B cell (primary cell): Measurements from ENCODE around the gene ZEB2. TPM values are rescaled to one million over a fixed set of nuclear protein-coding genes. Genes with fewer than 3 reads are reported as not detected.

ENCODE experiments used
- ATAC-seq: fragments of 200-7000 bp; cut with Tn5 transposase; one replicate; pipeline ENCODE4 v1.10.0; 2021; ENCODE audit warnings: low read depth, mild to moderate bottlenecking, moderate number of reproducible peaks, moderate library complexity
- CTCF ChIA-PET: fragments of 350-600 bp; sonication (Branson Sonifier 250); formaldehyde crosslinking; loops from one replicate; lab custom pipeline; 2021; ENCODE audit warnings: antibody characterized with exemption, inconsistent platforms; lab: Charles Lee
- POLR2A ChIA-PET: fragments of 350-600 bp; sonication (Branson Sonifier 250); formaldehyde crosslinking; loops from one replicate; lab custom pipeline; 2021; ENCODE audit warnings: antibody characterized with exemption; lab: Charles Lee
- DNase-seq: peaks from one replicate; pipeline ENCODE4 v3.0.0; 2013
- H2AFZ ChIP-seq: 2 replicates; pipeline ENCODE4 v1.6.1; 2012; ENCODE audit warnings: mild to moderate bottlenecking, low read depth, low read length; ENCODE audit not compliant: insufficient read depth, poor library complexity, severe bottlenecking
- H3K27ac ChIP-seq, 2 donors: 1 replicate in 1 of 2; 2 replicates in 1 of 2; pipeline ENCODE4 v1.5.1; 2012 to 2013; ENCODE audit warnings: low read length in 2 of 2, mild to moderate bottlenecking in 2 of 2, moderate library complexity in 1 of 2
- H3K27me3 ChIP-seq, 4 experiments: fragments of 200-600 bp in 1 of 4; sonication (generic) in 1 of 4; replicated peaks in 1 of 4; 1 replicate in 2 of 4; 2 replicates in 2 of 4; pipeline versions ENCODE4 v1.6.1 to v1.7.0; 2013 to 2016; ENCODE audit warnings: low read length in 3 of 4, mild to moderate bottlenecking in 2 of 4, mixed read lengths in 1 of 4, moderate library complexity in 1 of 4; ENCODE audit not compliant: insufficient read depth in 4 of 4, control insufficient read depth in 3 of 4; ENCODE audit errors: control extremely low read depth in 1 of 4
- H3K36me3 ChIP-seq, 2 experiments: replicated peaks in 1 of 2; 1 replicate in 1 of 2; 2 replicates in 1 of 2; pipeline versions ENCODE4 v1.6.1 to v1.7.1; 2013; ENCODE audit warnings: low read length in 1 of 2; ENCODE audit not compliant: insufficient read depth in 2 of 2, control insufficient read depth in 1 of 2; ENCODE audit errors: control extremely low read depth in 1 of 2, extremely low read depth in 1 of 2
- H3K4me1 ChIP-seq, 2 donors: fragments of 200-600 bp in 1 of 2; sonication (generic) in 1 of 2; 1 replicate in 1 of 2; 2 replicates in 1 of 2; pipeline versions ENCODE4 v1.5.1 to v1.6.1; 2013 to 2017; ENCODE audit warnings: low read length in 2 of 2; ENCODE audit not compliant: control insufficient read depth in 2 of 2, insufficient read depth in 2 of 2
- H3K4me2 ChIP-seq: replicated peaks from 2 replicates; pipeline ENCODE3; 2012; ENCODE audit warnings: mild to moderate bottlenecking, low read depth, low read length; ENCODE audit not compliant: poor library complexity, severe bottlenecking
- H3K4me3 ChIP-seq, 5 experiments: fragments of 200-600 bp in 1 of 5; sonication (generic) in 1 of 5; 1 replicate in 3 of 5; 2 replicates in 2 of 5; pipeline versions ENCODE4 v1.5.1 to v1.7.0; 2011 to 2016; ENCODE audit warnings: low read length in 4 of 5, mild to moderate bottlenecking in 4 of 5, low read depth in 2 of 5, control low read depth in 1 of 5, moderate library complexity in 1 of 5; ENCODE audit not compliant: insufficient read depth in 1 of 5; ENCODE audit errors: control extremely low read depth in 1 of 5, extremely low read depth in 1 of 5
- H3K79me2 ChIP-seq: fragments of 200-600 bp; sonication (generic); one replicate; pipeline ENCODE4 v1.6.0; 2016; ENCODE audit warnings: low read length; ENCODE audit not compliant: control insufficient read depth, insufficient read depth
- H3K9ac ChIP-seq: fragments of 200-600 bp; sonication (generic); 2 replicates; pipeline ENCODE4 v1.6.1; 2017; ENCODE audit warnings: mild to moderate bottlenecking, low read length, moderate library complexity
- H3K9me3 ChIP-seq, 3 donors: one replicate each; pipeline versions ENCODE4 v1.6.1 to v1.7.1; 2013; ENCODE audit warnings: low read length in 2 of 3; ENCODE audit not compliant: control insufficient read depth in 2 of 3, insufficient read depth in 1 of 3; ENCODE audit errors: control extremely low read depth in 1 of 3
- H4K20me1 ChIP-seq: 2 replicates; pipeline ENCODE4 v1.6.0; 2012; ENCODE audit warnings: mild to moderate bottlenecking, low read length; ENCODE audit not compliant: insufficient read depth, control insufficient read depth, poor library complexity, severe bottlenecking
- H3K27ac Mint-ChIP-seq: one replicate; pipeline ENCODE4 v1.8.0; 2021; ENCODE audit warnings: mixed read lengths
- H3K27me3 Mint-ChIP-seq: one replicate; pipeline ENCODE4 v1.8.0; 2021; ENCODE audit warnings: mixed read lengths
- H3K4me1 Mint-ChIP-seq: one replicate; pipeline ENCODE4 v1.8.0; 2021; ENCODE audit warnings: mixed read lengths
- H3K4me3 Mint-ChIP-seq: one replicate; pipeline ENCODE4 v1.8.0; 2021; ENCODE audit warnings: mixed read lengths
- H3K9me3 Mint-ChIP-seq: one replicate; pipeline ENCODE4 v1.8.0; 2022; ENCODE audit warnings: mixed read lengths; ENCODE audit not compliant: insufficient read depth
- EZH2 ChIP-seq: IDR thresholded peaks from 2 replicates; pipeline ENCODE4 v1.6.1; 2012; ENCODE audit warnings: borderline replicate concordance, low read depth, mild to moderate bottlenecking, moderate library complexity, low read length; ENCODE audit not compliant: insufficient read depth, poor library complexity, severe bottlenecking
- WGBS: methylation state at CpG from one replicate; pipeline ENCODE4 v1.1.5; 2013; ENCODE audit warnings: missing lambda C conversion rate; ENCODE audit not compliant: insufficient coverage; 5-methylcytosine and 5-hydroxymethylcytosine counted together
- intact Hi-C: fragments of 100-400 bp; cut with micrococcal nuclease; formaldehyde crosslinking; loops from one replicate; pipeline ENCODE4 v1.10.0; 2022
- polyA plus RNA-seq: library from polyadenylated mRNA; depleted of rRNA; stranded (reverse); fragments of >200 nt; gene quantifications from 2 replicates; pipeline ENCODE4 v1.2.3, GENCODE V29; 2012
- total RNA-seq, 2 donors: library from RNA; stranded (reverse); fragments of 120-200 nt in 1 of 2; gene quantifications; 1 replicate in 1 of 2; 2 replicates in 1 of 2; pipeline versions ENCODE4 v1.2.3 to v1.2.4, GENCODE V29; 2013 to 2022
- TF ChIP-seq, protein P1 (sequence below): fragments of 200-600 bp; IDR thresholded peaks from one replicate; pipeline ENCODE4 v1.8.0; 2022; ENCODE audit warnings: antibody characterized with exemption, mild to moderate bottlenecking

Gene ZEB2
- total and polyA plus RNA-seq, 2 donors (not counting 1 experiment from before 2014, with no cell fraction given): 56.3 to 217 TPM

DNA sequence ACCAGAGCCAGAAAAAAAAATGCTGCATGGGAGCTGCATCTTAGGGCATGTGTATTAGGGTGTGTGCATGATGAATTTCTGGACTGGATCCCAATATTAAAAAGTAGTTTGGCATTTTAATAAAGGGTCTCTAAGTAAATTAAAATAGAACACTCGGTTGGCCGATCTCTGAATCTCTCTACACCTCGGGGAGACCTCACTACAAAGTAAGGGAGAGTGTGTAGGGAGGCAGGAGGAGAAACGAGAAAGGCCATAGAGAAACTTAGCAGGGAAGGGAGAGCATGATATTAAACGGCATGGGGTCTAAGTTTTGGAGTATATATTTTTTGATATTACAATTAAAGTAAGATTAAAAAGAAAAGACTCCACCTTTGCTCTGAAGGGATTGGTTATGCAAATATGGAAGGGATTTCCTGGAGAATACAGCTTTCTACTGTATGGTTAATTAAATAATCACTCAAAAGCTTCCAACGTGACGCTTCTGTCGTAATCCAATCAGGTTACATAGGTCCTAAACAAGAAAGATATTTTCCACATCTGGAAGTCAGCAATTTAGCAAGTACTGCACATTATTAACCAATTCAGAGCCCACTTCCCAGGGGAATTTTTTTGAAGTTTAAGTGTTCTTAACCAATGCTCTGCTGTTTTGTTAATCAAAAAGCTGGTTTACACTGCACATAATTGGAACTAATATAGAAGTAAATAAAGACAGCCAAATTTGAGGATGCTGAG, 1.0 kb upstream of the ZEB2 start:
- no CpG with 5 or more reads among the region's 8 CpGs for WGBS
- peaks cover 0 to 18% (median 7%) of the 10 kb centered on the region in 4 experiments for H3K27me3 ChIP-seq
- H3K4me2 ChIP-seq: peak overlapping the region; percentile 94
- H3K4me3 ChIP-seq: peak overlapping the region in 1 of 5 experiments; percentile 95
- H3K9me3 ChIP-seq: peaks cover 0 to 4% (median 0%) of the 10 kb centered on the region in 3 donors
- Mint-ChIP-seq H3K27me3 (no peaks in the 10 kb centered on the region), H3K27ac (peak overlapping the region; percentile 33), H3K9me3 (no peaks in the 10 kb centered on the region), H3K4me1 (peaks cover 34% of the 10 kb centered on the region), H3K4me3 (peak overlapping the region; percentile 73)
- ChIA-PET POLR2A (interaction anchor here (0.8 kb wide), 1 partner anchor 361 kb away, joined by 4 read pairs; no protein-coding TSS in a partner anchor), CTCF (interaction anchor here (0.6 to 1.9 kb wide), 6 partner anchors 17 to 1232 kb away, joined by 3 to 10 read pairs (median 4); no protein-coding TSS in a partner anchor)
- no peak for DNase-seq
- H4K20me1 ChIP-seq: peaks cover 17% of the 10 kb centered on the region
- peaks cover 47% of the 10 kb centered on the region for H3K79me2 ChIP-seq
- H3K9ac ChIP-seq: no peak overlapping the region
- H3K4me1 ChIP-seq: peaks cover 16 to 39% of the 10 kb centered on the region in 2 donors
- intact Hi-C loops: loop anchor here (5.0 kb wide), 3 partner anchors 41 to 1231 kb away; no protein-coding TSS in a partner anchor
- H3K36me3 ChIP-seq: no peaks in the 10 kb centered on the region
- H2AFZ ChIP-seq: no peak overlapping the region
- ATAC-seq: no peak
- TF ChIP-seq, protein P1, sequence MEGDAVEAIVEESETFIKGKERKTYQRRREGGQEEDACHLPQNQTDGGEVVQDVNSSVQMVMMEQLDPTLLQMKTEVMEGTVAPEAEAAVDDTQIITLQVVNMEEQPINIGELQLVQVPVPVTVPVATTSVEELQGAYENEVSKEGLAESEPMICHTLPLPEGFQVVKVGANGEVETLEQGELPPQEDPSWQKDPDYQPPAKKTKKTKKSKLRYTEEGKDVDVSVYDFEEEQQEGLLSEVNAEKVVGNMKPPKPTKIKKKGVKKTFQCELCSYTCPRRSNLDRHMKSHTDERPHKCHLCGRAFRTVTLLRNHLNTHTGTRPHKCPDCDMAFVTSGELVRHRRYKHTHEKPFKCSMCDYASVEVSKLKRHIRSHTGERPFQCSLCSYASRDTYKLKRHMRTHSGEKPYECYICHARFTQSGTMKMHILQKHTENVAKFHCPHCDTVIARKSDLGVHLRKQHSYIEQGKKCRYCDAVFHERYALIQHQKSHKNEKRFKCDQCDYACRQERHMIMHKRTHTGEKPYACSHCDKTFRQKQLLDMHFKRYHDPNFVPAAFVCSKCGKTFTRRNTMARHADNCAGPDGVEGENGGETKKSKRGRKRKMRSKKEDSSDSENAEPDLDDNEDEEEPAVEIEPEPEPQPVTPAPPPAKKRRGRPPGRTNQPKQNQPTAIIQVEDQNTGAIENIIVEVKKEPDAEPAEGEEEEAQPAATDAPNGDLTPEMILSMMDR: no peak
- TF ChIP-seq EZH2: no peak
- no peak overlapping the region for H3K27ac ChIP-seq

DNA sequence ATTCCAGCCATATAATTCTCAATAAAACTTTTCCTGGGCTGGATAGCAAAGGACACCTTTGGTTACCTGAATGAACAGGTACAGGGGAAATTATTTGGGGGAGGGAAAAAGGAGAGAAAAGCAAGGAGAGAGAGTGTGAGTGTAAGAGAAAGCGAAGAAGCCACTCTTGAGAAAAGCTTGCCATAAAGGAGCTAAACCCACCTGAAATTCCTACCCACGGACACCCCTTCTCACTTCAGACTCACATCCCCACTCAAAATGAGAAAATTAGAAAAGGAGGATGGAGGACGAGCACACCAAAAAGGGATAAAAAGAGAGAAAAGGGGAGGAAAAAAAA, 354 bp downstream of the ZEB2 start:
- no peak for ATAC-seq
- H3K9me3 ChIP-seq: peaks cover 0 to 4% (median 0%) of the 10 kb centered on the region in 3 donors
- peaks cover 61% of the 10 kb centered on the region for H3K79me2 ChIP-seq
- ChIA-PET POLR2A (no interaction called here), CTCF (interaction anchor here (0.7 to 1.9 kb wide), 9 partner anchors 8 to 1233 kb away, joined by 3 to 10 read pairs (median 3); no protein-coding TSS in a partner anchor)
- H3K27me3 ChIP-seq: peaks cover 0 to 15% (median 4%) of the 10 kb centered on the region in 4 experiments
- peak overlapping the region; percentile 75 to 92 for H3K27ac ChIP-seq
- peak overlapping the region; percentile 75 to 100 (median 94) for H3K4me3 ChIP-seq
- no peak overlapping the region for H3K27ac Mint-ChIP-seq
- 0% methylated on average over 1 of the region's 3 CpGs for WGBS
- H2AFZ ChIP-seq: peak overlapping the region; percentile 80
- peaks cover 3 to 7% of the 10 kb centered on the region in 2 experiments for H3K36me3 ChIP-seq
- peaks cover 31% of the 10 kb centered on the region for H4K20me1 ChIP-seq
- H3K4me3 Mint-ChIP-seq: no peak overlapping the region
- intact Hi-C loops: loop anchor here (1.0 to 10.0 kb wide), 6 partner anchors 15 to 275 kb away; a partner anchor contains a TSS
- H3K4me1 Mint-ChIP-seq: peaks cover 42% of the 10 kb centered on the region
- no peaks in the 10 kb centered on the region for H3K27me3 Mint-ChIP-seq
- H3K4me1 ChIP-seq: peaks cover 25 to 47% of the 10 kb centered on the region in 2 donors
- no peak for TF ChIP-seq EZH2
- TF ChIP-seq, protein P1: no peak
- H3K9me3 Mint-ChIP-seq: no peaks in the 10 kb centered on the region
- peak overlapping the region; percentile 94 for H3K4me2 ChIP-seq
- DNase-seq: no peak
- peak overlapping the region; percentile 94 for H3K9ac ChIP-seq
